Stimulated activated CD8-positive, alpha-beta memory T cell treated with anti-CD3 and anti-CD28 coated beads, Interleukin-15, amount 100 ng/mL, for 24 hours (primary cell): ENCODE results near the gene ARVCF.

Experiments
- DNase-seq: peaks from one replicate; pipeline ENCODE4 v3.0.0-alpha.2; 2020; ENCODE audit warnings: low read depth

ARVCF gene

DNA sequence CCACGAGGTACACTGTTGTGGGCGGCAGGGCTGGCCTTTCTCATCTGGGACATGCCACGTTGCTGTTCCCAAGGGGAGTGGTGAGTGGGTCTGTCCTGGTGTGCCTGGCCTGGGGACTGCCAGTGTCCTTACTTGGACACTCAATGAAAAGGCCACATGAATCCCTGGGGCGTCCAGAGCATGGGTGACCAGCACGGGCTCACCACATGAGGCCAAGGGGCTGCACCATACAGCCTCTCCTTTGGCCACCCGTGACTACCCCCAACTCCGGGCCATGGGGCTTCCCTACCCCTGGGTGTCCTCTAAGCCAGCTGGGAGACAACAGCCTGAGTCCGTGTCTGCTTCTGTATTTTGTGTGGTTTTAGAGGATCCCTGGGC lies 54.8 kb downstream of the ARVCF start:
- DNase-seq = no peak

DNA sequence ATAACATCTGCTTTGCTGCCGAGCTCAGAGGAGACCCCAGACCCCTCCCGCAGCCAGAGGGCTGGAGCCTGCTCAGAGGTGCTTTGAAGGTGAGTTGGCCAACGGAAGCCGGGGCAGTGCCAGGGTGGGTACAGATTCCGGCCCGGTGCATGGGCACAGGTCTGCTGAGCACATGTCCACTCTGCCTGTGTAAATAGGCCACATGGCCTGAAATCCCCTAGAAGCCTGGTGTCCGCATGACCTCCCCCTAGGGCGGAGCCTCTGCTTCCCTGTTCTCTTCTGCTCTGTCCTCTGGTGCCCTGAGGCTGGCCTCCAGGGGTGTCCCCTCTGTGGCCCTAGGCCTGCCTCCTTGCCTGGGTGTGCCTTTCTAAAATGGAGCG lies 55.4 kb downstream of the ARVCF start:
- no peak for DNase-seq

DNA sequence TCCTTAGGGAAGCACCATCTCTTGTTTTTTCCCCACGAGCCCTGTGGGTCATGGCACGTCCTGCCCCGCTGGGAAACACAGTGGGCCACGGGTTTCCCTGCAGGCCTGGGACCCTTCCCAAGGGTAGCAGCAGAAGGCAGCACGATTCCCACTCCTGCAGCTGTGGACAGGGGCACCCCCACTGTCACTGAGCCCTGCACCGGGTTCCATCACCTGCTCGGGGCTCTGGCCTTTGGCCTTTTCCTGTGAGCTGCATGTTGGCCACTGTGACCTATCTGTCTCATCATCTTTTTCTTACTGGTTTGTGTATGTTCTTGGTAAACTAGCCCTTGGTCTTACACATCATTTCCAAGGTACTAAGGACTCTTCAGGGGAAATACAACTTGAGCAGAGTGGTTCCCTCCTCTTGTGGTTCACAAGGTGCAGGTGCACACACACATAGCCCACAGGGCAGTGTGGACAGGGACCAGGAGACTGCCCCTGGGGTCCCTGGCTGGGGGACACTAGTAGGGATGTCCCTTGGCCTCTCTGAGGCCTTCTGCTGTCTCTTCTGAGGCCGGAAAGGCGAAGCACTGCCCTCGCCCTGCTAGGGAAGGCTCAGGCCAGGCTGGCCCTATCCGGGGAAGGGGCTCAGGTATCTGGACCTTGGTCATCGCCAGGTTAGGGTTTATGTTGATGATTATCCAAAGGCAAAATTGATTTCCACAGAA lies 56.0 kb downstream of the ARVCF start:
- DNase-seq = no peak

DNA sequence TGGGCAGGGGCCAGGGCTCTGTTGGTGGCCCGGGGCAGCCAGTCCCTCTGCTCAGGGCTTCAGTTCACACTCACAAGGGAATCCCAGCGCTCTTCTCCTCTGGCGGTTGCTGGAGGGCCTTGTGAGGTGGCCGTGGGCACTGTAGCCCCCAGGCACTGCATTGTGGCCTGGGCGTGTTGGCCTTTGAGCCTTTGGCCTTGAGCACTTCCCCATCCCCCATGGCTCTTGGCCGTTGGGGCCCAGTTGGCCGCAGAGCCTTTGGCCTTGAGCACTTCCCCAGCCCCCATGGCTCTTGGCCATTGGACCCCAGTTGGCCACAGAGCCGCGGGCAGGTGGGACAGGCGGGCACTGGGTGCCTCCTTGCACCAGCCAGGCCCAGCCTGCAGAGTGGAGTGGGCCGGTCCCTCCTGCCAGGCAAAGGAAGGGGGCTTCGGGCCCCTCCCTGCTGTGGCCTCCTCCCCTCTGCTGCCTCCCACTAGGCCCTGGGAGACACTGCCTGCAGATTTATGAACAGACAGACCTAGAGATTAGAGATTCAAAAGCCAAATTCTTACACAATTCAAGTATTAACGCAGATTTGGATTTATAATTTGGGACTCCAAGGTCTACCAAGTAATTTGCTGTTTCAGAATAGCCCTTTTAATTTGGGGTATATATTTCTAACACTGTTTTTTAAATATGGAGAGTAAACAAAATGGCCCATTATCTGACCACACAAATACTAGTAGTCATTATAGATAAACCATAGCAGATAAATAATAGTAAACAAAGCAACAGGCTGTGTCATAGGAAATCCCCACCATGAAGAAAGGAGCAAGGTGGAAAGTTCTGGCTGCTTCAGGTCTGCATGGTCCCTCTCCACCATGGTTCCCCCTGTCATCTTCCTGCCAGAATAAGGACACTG lies 56.8 kb downstream of the ARVCF start:
- DNase-seq = no peak

DNA sequence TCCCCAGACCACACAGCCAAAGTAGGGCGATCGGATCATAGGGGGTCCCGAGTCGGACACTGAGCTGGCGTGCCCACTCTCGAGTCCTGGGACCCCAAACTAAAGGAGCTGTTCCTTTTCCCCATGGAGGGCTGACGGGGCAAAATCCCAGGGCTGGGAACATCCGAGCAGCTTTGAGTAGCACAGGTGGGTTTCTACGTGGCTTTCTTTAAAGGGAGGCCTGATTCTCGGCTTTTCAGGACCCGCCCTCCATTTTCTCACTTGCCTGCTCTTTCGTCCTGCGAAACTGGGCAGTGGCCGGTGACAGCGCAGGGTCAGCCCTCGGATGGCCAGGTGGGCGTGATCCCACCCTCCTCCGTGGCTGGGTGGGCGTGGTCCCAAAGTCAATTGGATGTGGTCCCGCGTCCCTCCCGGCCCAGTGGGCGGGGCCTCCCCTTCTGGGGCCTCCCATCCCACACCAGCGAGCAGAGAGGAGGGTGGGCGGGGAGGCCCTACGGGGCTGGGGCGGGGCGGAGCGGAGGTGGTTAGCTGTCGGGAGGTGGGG lies 57.5 kb downstream of the ARVCF start:
- no peak for DNase-seq

DNA sequence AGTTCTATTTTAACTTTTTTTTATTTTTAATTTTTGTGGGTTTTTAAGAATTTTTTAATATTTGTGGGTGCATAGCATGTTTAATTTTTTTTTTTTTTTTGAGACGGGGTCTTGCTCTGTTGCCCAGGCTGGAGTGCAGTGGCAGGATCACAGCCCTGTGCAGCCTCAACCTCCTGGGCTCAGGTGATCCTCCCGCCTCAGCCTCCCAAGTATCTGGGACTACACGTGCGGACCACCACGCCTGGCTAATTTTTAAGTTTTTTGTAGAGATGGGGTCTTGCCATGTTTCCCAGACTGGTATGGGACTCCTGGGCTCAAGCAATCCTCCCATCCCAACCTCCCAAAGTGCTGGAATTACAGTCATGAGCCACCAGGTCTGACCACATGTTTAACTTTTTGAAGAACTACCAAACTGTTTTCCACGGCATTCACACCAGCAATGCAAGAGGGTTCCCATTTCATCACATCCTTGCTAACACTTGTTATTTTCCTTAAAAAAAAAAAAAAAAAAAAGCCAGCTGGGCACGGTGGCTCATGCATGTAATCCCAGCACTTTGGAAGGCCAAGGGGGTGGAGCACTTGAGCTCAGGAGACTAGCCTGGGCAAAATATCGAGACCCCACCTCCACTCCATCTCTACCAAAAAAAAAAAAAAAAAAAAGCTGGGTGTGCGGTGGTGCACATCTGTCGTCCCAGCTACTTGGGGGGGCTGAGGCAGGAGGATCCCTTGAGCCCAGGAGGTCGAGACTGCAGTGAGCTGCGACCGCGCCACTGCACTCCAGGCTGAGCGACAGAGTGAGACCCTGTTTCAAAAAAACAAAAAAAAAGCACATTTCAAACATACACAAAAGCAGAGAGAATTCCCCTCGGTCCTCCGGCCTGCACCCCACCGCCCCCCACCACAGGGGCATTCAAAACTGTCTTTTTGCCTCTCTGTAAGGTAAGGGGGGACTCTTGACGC lies 58.3 kb downstream of the ARVCF start:
- DNase-seq = no peak

DNA sequence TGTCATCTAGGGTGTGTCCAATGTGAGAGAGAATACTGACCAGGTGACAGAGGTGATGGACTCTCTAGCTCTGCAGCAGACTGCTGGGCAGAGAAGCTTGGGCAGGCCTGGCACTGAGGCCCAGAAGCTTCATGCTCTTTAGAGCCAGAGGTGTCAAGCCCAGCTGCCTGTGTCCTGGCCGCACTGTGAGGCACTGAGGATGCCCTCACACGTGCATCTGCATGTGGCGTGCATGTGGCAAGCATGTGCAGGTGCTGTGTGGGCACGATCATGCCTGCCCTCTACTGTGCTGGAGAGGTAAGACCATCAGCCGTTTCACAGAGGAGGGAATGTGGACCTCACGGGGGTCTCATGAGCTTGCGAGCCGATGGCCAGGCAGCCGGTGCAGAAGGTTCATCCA lies 59.2 kb downstream of the ARVCF start:
- DNase-seq = no peak

DNA sequence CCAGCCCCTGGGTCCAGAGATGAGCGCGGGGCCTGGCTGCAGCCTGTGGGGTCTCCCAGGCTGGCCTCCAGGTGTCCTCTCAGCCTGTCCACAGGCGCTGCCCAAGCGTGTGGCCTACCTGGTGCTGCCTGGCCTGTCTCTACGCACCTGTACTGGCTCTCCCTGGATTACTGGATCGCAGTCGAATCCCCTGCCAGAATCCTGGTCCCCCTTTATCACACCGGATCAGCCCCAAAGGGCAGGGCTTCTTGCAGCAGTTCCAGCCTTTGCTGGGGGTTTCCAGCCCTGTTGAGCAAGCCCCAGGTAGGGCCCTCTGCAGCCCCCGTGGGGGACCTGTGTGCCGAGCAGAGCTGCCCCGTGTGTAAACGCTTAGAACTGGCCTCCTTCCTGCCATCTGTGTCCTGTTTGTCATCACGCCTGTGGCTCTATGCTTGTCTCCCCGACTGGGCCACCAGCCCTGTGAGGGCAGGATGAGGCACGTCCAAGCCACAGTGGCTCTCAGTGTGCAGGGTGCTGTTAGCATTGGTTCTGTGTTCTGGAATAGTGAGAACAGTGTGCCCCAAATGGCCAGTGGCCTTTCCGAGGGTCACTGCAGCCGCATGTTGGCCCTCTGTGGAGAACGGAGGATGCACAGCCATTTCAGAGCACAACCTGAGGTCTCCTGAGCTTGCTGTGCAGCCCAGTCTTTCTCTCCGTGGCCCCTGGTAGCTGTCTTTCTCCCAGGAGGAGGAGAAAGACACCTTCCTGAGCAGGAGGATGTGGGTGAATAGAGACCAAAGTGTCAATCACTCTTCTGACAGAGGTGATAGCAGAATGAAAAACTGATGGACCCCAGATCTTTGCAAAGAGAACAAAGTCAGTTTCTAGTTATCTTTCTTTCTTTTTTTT lies 61.1 kb downstream of the ARVCF start:
- no peak for DNase-seq

DNA sequence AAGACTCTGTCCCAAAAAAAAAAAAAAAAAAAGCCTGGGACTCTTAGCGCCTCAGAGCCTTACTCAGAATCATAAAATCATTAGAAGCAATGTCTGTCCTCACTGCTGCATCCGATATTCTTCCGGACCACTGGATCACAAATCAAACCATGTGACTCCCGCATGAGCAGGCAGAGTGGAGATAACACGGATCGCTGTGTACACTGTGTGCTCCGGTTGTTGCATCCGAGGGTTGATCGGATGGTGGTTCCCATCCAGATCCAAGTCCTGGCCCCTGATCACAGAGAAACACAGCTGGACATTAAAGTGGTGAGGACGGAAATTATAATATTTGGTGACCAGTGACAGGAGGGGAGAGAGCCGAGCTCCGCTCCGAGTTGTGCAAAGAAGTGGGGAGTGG lies 65.3 kb downstream of the ARVCF start:
- DNase-seq = no peak

DNA sequence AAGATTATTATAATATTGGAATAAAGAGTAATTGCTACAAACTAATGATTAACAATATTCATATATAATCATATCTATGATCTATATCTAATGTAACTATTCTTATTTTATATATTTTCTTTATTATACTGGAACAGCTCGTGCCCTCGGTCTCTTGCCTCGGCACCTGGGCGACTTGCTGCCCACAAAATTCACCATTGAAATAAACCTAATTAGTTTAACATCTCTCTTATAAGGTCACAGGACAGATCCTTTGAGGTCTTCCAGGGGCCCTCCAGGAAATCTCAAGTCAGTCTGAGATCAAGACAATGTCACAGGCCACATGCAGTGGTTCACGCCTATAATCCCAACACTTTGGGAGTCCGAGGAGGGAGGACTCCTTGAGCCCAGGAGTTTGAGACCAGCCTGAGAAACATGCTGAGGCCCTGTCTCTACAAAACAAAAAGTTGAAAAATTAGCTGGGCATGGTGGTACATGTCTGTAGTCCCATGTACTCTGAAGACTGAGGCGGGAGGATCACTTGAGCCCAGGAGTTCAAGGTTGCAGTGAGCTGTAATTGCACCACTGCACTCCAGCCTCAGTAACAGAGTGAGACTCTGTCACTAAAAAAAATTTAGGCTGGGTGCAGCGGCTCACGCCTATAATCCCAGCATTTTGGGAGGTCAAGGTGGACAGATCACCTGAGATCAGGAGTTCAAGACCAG lies 68.4 kb downstream of the ARVCF start:
- DNase-seq = no peak

DNA sequence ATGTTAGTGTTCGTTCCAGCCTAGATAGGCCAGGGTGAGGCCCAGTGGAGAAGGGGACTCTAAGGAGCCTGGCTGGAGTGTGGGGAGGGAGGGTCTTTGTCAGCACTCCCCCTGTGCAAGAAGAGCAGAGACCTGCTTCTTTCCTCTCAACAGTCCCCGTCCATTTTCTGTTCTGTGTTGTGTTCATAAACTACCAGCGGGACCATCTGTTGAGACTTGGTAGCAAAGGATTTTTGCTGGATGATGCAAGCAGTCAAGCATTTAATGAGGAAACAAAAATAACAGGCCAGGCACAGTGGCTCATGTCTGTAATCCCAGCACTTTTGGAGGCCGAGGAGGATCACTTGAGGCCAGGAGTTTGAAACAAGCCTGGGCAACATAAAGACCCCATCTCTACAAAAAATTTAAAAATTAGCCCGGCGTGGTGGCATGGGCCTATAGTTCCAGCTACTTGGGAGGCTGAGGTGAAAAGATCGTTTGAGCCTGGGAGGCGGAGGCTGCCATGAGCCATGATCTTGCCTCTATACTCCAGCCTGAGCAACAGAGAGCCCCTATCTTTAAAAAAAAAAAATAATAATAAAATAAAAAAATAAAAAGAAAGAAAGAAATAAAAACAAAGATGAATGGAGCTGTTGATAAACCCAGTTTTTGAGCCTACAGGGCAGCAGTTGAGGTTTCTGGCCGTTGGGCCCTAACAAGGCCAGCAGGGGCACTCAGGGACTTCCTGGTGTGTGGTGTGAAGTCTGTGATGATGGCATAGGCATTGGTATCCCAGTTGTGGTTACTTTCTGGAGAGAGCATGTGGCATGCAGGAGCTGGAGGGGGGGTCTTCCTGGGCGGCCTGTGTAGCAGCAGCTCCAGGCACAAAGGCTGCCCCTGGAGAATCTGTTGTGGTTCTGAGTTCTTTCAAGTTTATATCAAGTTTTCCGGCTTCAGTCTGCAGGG lies 73.3 kb downstream of the ARVCF start:
- DNase-seq = no peak

DNA sequence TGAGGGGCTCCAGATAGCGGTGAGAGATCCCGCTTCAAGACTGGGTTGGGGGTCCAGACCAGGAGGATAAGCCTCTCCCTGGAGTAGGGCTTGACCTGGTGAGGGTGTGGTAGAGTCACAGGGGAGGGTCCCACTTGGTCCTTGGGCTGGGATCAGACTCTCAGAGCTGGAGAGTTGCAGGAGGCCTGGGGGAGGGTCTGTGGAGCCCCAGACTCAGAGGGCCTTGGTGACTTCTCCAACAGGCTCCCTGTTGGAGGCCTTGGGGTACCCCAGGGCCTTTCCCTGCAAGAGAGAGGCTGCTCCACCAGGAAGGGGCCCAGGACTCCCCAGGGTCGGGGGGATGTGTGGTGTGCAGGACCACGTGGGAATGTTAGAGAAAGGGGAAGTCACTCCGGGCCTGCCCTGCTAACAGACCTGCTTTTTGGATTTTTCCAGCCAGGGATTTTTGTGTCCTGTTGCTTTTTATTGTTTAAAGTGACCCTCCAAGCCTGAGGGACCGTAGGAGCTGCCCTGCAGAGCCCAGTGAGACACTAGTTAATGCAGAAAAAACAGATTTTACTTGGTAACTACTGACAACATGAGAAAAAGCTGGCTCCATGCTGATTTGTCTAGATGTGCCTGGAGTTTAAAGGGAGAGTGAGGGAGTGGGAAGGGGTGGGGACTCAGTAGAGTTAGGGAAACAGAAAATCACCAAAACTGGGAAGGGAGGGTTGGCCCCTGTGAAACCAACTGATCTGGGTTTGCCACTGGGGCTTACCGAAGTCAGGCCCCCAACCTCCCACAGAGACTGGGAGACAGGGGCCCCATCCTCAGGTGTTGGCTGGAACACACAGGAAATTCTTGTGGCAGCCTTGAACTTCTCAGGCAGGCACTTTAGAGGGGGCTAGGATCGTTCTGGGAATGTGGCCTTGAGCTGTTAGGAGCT lies 74.2 kb downstream of the ARVCF start:
- no peak for DNase-seq

DNA sequence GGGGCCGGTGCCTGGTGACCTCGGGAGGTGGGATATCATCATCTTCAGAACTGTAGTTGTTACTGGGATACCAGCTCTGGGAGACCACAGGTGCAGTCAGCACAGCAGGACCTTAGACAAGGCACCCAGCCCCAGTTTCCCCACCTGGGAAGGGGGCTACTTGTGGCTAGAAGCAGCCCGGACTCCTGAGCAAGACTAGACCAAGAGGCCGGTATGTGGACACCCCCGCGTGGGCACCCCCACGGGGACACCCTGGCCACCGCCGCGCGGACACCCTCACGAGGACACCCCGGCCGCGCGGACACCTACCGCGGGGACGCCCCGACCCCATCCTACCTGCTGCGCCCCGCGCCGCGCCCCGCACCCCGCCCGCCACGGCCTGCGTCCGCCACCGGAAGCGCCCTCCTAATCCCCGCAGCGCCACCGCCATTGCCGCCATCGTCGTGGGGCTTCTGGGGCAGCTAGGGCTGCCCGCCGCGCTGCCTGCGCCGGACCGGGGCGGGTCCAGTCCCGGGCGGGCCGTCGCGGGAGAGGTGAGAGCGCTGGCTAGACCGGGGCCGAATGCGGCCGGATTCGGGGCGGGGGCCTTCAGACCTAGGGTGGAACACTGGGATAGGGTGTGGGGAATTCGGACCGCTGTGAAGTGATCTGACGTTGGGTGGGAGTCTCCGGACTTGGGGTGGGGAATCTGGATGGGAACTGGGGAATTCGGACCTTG lies 75.1 kb downstream of the ARVCF start, which contains the start of the genes COMT and TXNRD2:
Gene COMT (plus strand): TSS at position 408 of the 718 bp plus-strand sequence. CDS start 20,755 bp downstream, outside the sequence.
Gene TXNRD2 (minus strand): TSS at position 454 of the 718 bp plus-strand sequence. CDS start 15 bp downstream, at position 439.
- peak; percentile 49 for DNase-seq

DNA sequence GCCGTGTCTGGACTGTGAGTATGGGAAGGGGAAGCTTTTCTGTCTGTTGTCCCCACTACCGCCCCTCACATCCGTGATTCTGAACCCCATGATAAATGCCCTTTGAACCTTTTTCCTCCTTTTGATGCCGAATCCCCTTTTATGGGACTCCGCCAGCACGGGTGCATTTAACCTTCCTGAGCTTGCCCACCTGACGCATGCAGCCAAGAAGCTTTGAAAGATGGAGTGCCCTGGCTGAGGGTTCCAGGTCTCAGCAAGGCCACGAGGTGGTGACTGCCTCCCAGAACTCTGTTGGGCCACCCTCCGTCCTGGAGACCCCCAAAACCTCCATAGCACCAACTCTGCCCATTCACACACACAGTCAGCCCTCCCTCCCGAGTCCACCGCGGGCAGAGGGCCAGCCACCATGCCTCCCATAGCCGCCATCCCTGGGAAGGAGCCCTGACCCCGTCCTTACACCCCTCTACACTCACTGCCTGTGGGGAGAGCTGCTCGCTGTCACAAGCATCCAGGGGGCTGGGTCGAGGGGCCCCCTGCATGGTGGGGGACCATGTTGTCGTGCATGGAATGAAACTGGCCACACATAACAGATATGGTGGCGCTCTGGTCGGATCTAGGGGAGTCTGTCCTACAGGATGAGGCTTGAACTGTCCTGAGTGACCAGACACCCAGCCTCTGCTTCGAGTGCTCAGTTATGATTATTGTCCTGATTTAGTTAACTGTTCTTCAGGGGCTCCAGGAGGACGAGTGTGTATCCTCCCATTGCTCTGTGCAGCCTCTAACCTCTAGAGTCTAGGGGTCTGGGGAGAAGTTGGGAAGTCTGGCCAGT lies 75.9 kb downstream of the ARVCF start:
- no peak for DNase-seq

DNA sequence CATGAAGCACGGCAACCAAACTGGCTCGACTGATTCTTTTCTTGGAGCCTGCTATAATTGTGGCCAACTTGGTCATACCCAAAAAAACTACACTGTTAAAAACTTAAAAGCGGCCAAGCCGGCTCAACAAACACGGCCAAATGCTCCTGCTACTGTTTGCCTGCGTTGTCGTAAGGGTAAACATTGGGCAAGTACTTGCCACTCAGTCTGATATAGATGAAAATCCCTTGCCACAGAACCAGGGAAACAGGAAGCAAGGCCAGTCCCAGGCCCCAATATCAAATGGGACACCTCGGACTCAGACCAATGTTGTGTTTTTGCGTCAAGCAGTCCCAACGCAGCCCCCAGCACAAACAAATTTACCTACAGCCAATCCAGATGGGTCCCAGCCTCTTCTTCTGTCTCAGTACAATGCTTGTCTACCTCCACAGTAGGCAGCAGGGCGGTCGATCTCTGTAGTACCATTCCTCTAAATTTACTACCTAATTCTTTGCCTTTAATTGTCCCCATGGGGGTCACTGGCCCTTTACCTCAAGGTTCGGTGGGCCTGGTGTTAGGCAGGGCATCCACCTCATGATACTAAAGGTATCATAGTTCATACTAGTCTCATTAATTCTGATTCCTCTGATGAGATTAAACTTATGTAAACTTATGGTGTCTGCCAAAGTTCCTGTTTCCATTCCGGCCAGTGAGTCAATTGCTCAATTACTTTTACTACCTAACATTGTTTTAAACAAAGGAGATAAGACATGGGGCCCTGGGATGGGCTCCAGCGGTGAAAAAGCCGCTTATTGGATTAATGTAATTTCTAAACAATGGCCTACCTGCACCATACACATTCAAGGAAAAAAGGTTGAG lies 78.8 kb downstream of the ARVCF start:
- no peak for DNase-seq
